Upper lobe of left lung (tissue), 6 donors: ENCODE data around the gene ZNF609. TPM values are rescaled to one million over a fixed set of nuclear protein-coding genes. Genes with fewer than 3 reads are reported as not detected.

Experiments used
- ATAC-seq, 2 donors: fragments of 200-7000 bp; cut with Tn5 transposase; one replicate each; pipeline ENCODE4 v1.9.1; 2022; ENCODE audit warnings: mild to moderate bottlenecking in 2 of 2, moderate library complexity in 2 of 2; ENCODE audit not compliant: low FRiP score in 2 of 2
- DNase-seq, 2 donors: peaks; one replicate each; pipeline ENCODE4 v3.0.0-alpha.2; 2019 to 2020
- H3K27ac ChIP-seq, 4 donors: fragments of 200-600 bp; sonication (generic); one replicate each; pipeline ENCODE4 v1.5.1; 2016 to 2019
- H3K27me3 ChIP-seq, 4 donors: fragments of 200-600 bp; sonication (generic); one replicate each; pipeline ENCODE4 v1.5.1; 2017 to 2019
- H3K36me3 ChIP-seq, 4 donors: fragments of 200-600 bp; sonication (generic); one replicate each; pipeline ENCODE4 v1.5.1; 2016 to 2019
- H3K4me1 ChIP-seq, 4 donors: fragments of 200-600 bp; sonication (generic); one replicate each; pipeline ENCODE4 v1.5.1; 2018 to 2019
- H3K4me3 ChIP-seq, 4 donors: fragments of 200-600 bp; sonication (generic); one replicate each; pipeline ENCODE4 v1.5.1; 2017 to 2019; ENCODE audit warnings: mild to moderate bottlenecking in 2 of 4, moderate library complexity in 1 of 4
- H3K9me3 ChIP-seq, 4 donors: fragments of 200-600 bp; sonication (generic); one replicate each; pipeline ENCODE4 v1.5.1; 2018 to 2019
- EP300 ChIP-seq, 4 donors: sonication (generic); formaldehyde crosslinking; IDR thresholded peaks; one replicate each; pipeline ENCODE4 v1.5.1; 2017; ENCODE audit warnings: antibody characterized with exemption in 4 of 4, control low read depth in 2 of 4
- POLR2A ChIP-seq, 4 donors: fragments of 450-650 bp; IDR thresholded peaks; one replicate each; pipeline ENCODE4 v1.5.1; 2016 to 2017; ENCODE audit warnings: antibody characterized with exemption in 4 of 4, mild to moderate bottlenecking in 2 of 4
- POLR2AphosphoS5 ChIP-seq, 2 donors: sonication (generic); formaldehyde crosslinking; IDR thresholded peaks; one replicate each; pipeline ENCODE4 v1.5.1; 2017; ENCODE audit warnings: antibody characterized with exemption in 2 of 2
- WGBS, 2 donors: methylation state at CpG; one replicate each; pipeline ENCODE4 v1.1.5; 2017 to 2018; 5-methylcytosine and 5-hydroxymethylcytosine counted together
- total RNA-seq, 6 donors: library from RNA; depleted of rRNA in 4 of 6; stranded (reverse); fragments of >200 nt in 4 of 6; gene quantifications; one replicate each; pipeline versions ENCODE4 v1.1.0 to v1.2.1, GENCODE V29; 2016 to 2021
- TF ChIP-seq, protein P1 (sequence below), 6 experiments: fragments of 450-650 bp in 4 of 6; fragments of 200-600 bp in 2 of 6; sonication (generic) in 2 of 6; IDR thresholded peaks; one replicate each; pipeline ENCODE4 v1.5.1; 2016 to 2019; ENCODE audit warnings: antibody characterized with exemption in 6 of 6
- donor health status: DM: no; HTN: no; CAD: no; lungs with moderate emphysema.
- donor health status: DM: no; HTN: yes; CAD: no; lungs with severe emphysema.

ZNF609 gene
- total RNA-seq, 6 donors from 2014 or later, result 30.4 to 65.0 (median 44.5) TPM

DNA sequence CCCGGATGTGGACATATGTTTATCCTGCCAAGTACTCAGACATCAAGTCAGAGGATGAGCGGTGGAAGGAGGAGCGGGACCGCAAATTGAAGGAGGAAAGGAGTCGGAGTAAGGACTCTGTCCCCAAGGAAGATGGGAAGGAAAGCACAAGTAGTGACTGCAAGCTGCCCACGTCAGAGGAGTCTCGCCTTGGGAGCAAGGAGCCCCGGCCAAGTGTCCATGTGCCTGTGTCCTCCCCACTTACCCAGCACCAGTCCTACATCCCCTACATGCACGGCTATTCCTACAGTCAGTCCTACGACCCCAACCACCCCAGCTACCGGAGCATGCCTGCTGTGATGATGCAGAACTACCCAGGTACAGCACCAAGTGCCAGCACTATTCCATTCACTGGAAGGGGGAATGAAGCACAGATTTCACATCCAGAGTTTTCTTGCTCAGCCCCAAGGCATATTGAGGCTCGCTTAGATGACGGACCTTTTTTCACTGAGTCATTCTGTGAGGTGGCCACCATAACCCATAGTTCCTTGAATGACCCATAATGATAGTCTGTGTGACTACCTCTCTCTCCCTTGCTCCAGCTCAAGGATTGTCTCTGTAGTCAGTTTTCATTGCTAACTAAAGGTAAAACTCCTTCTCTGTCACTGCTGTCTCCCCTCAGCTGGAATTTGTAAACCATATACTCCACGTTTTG is 217.9 kb downstream of the ZNF609 start:
- TF ChIP-seq POLR2A (IDR thresholded peaks at IDR 0.05), result no peak
- TF ChIP-seq, protein P1, sequence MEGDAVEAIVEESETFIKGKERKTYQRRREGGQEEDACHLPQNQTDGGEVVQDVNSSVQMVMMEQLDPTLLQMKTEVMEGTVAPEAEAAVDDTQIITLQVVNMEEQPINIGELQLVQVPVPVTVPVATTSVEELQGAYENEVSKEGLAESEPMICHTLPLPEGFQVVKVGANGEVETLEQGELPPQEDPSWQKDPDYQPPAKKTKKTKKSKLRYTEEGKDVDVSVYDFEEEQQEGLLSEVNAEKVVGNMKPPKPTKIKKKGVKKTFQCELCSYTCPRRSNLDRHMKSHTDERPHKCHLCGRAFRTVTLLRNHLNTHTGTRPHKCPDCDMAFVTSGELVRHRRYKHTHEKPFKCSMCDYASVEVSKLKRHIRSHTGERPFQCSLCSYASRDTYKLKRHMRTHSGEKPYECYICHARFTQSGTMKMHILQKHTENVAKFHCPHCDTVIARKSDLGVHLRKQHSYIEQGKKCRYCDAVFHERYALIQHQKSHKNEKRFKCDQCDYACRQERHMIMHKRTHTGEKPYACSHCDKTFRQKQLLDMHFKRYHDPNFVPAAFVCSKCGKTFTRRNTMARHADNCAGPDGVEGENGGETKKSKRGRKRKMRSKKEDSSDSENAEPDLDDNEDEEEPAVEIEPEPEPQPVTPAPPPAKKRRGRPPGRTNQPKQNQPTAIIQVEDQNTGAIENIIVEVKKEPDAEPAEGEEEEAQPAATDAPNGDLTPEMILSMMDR (IDR thresholded peaks at IDR 0.05), result no peak
- TF ChIP-seq POLR2AphosphoS5 (IDR thresholded peaks at IDR 0.05), result no peak
- TF ChIP-seq EP300 (IDR thresholded peaks at IDR 0.05), result no peak
- no peak for DNase-seq

DNA sequence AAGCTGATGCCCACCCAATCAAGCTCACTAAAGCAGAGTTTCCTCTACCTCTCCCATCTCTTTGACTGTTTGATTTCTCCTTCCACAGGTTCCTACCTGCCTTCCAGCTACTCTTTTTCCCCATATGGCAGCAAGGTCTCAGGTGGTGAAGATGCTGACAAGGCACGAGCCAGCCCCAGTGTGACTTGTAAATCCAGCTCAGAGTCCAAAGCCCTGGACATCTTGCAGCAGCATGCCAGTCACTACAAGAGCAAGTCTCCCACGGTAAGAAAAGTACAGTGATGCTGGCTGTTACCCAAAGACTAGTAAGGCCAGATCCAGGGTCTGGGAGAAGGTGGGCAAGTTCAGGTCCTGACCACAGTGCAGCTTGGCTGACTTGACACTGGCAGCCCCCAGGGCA is 219.7 kb downstream of the ZNF609 start:
- Histone ChIP-seq H3K4me1 (peaks cover 0 to 8% (median 2%) of the 10 kb centered on the region in 4 donors), H3K27me3 (no peaks in the 10 kb centered on the region), H3K27ac (no peak overlapping the region), H3K4me3 (no peak overlapping the region), H3K9me3 (no peaks in the 10 kb centered on the region), H3K36me3 (peaks cover 30 to 89% (median 63%) of the 10 kb centered on the region in 4 donors)
- no peak for DNase-seq
- no peak for ATAC-seq
- TF ChIP-seq POLR2AphosphoS5 (IDR thresholded peaks at IDR 0.05), result no peak
- no peak for TF ChIP-seq POLR2A (IDR thresholded peaks at IDR 0.05)
- TF ChIP-seq, protein P1 (IDR thresholded peaks at IDR 0.05), result no peak
- no peak for TF ChIP-seq EP300 (IDR thresholded peaks at IDR 0.05)
- WGBS, 2 donors, result 75 to 89% methylated on average over 1 to 2 of the region's 2 CpGs

More for the DNA sequence above, 217.9 kb downstream of the ZNF609 start:
- ATAC-seq, result no peak
- Histone ChIP-seq H3K9me3 (no peaks in the 10 kb centered on the region), H3K27ac (no peak overlapping the region), H3K4me3 (no peak overlapping the region), H3K36me3 (peaks cover 28 to 87% (median 57%) of the 10 kb centered on the region in 4 donors), H3K27me3 (no peaks in the 10 kb centered on the region), H3K4me1 (peaks cover 0 to 8% (median 2%) of the 10 kb centered on the region in 4 donors)
- 87 to 89% methylated on average over 14 of the region's 14 CpGs for WGBS, 2 donors

DNA sequence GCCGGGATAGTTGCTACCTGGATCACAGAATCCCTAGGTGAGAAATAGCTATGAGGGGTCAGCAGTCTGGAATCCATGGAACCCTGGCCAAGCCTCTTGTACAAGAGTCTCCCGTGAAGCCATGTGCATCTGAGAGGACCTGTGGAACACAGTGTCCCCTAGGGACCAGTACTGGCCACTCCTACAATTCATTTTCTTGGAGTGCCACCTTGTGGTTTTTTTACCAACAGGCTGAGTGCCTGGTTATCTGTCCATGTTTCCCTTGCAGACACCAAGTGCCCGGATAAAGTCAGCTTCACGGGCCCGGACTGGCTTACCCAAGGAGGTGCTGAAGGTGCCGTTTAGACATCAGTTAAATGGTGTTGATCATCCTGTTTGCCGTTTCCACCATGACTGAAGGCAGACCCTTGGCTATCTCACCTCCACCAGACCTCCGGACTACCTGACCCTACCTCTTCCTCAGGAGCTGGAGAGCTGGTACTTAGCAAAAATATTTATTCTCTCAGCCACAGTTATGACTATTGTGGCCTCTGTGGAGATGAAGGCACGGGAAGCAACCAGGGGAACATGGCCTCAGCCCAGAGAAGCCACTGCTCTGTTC is 221.1 kb downstream of the ZNF609 start:
- ATAC-seq (peak; percentile 56 to 87), DNase-seq (peak in 1 of 2 donors; percentile 65)
- 50 to 61% methylated on average over 9 of the region's 9 CpGs for WGBS, 2 donors
- H3K4me1 ChIP-seq, result peaks cover 0 to 8% (median 2%) of the 10 kb centered on the region in 4 donors
- H3K27me3 ChIP-seq, result no peaks in the 10 kb centered on the region
- no peak for TF ChIP-seq POLR2AphosphoS5 (IDR thresholded peaks at IDR 0.05)
- TF ChIP-seq, protein P1 (IDR thresholded peaks at IDR 0.05), result peak; percentile 51 to 83 (median 74)
- peaks cover 30 to 86% (median 59%) of the 10 kb centered on the region in 4 donors for H3K36me3 ChIP-seq
- no peak overlapping the region for H3K27ac ChIP-seq
- H3K9me3 ChIP-seq, result no peaks in the 10 kb centered on the region
- H3K4me3 ChIP-seq, result no peak overlapping the region

DNA sequence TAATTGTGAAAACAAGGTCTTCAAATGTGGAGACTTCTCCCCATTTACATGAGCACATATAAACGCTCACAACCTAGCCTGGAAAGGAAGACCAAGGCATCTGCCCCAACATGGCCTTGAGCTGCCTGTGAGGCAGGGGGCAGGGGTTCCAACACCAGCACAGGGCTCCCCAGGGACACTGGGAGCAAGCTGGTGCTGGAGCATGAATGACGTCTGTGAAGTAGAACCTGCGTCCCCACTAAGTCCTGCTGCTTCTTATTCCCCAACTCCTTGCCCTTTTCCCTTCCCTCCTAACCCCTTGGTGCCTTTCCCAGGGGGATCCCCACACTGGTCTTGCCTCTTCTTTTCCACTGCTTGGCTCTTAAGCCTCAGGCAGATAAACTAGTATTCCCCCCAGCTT is 221.9 kb downstream of the ZNF609 start:
- ATAC-seq (no peak), DNase-seq (no peak)
- no peaks in the 10 kb centered on the region for H3K9me3 ChIP-seq
- H3K4me3 ChIP-seq, result no peak overlapping the region
- peaks cover 0 to 8% (median 2%) of the 10 kb centered on the region in 4 donors for H3K4me1 ChIP-seq
- WGBS, 2 donors, result 78 to 84% methylated on average over 3 of the region's 3 CpGs
- H3K36me3 ChIP-seq, result peaks cover 30 to 93% (median 60%) of the 10 kb centered on the region in 4 donors
- H3K27me3 ChIP-seq, result no peaks in the 10 kb centered on the region
- TF ChIP-seq POLR2AphosphoS5 (IDR thresholded peaks at IDR 0.05), result no peak
- no peak for TF ChIP-seq EP300 (IDR thresholded peaks at IDR 0.05)
- no peak for TF ChIP-seq POLR2A (IDR thresholded peaks at IDR 0.05)
- TF ChIP-seq, protein P1 (IDR thresholded peaks at IDR 0.05), result no peak
- no peak overlapping the region for H3K27ac ChIP-seq
